Fibroblast of peridontal ligament (primary cell): ENCODE data around the gene FNIP2.
"Not testable (repeated sequence)": the region's sequence is repeated elsewhere in the genome, so short reads cannot be mapped to it uniquely, and the experiment has no call there.

Experiments
- DNase-seq: peaks from one replicate; pipeline ENCODE4 v3.0.0-alpha.2; 2010; ENCODE audit errors: extremely low read depth

Gene FNIP2

DNA sequence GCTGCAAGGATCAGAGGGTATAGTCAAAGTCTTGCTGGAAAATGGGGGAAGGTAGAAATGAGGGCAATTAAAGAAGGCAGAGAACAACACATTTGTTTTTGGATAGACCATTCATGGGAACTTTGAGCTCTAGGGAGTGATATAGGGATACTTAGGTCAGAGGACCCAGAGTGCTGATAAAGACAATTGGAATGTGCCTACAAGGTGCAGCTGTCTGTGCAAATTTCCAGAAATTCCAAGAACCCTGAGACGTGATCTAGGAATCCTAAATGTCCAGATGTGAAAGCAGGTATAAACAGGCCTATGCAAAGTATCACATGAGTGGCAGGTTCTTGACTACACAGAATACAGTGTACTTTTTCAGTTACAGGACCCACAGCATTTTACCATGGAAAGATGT lies 24.2 kb downstream of the FNIP2 start:
- DNase-seq = no peak

DNA sequence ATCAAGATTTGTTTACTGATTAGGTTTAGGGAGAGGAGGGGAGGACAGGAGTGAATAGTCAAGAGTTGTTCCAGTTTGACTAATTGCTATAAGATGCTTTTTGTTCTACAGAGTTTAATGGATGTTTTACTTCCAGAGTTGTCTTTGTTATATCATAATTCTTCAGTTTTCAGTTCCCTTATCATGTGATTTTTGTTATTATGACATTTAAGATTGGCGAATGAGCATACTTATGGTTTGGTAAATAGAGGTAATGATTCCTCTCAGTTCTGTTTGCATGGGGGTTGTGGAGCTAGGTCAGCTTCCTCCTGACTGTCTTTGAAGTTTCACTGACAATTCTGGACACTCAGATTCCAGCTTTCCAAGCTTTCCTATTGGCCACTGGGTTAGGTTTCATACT lies 24.6 kb downstream of the FNIP2 start:
- DNase-seq = not testable (repeated sequence)

DNA sequence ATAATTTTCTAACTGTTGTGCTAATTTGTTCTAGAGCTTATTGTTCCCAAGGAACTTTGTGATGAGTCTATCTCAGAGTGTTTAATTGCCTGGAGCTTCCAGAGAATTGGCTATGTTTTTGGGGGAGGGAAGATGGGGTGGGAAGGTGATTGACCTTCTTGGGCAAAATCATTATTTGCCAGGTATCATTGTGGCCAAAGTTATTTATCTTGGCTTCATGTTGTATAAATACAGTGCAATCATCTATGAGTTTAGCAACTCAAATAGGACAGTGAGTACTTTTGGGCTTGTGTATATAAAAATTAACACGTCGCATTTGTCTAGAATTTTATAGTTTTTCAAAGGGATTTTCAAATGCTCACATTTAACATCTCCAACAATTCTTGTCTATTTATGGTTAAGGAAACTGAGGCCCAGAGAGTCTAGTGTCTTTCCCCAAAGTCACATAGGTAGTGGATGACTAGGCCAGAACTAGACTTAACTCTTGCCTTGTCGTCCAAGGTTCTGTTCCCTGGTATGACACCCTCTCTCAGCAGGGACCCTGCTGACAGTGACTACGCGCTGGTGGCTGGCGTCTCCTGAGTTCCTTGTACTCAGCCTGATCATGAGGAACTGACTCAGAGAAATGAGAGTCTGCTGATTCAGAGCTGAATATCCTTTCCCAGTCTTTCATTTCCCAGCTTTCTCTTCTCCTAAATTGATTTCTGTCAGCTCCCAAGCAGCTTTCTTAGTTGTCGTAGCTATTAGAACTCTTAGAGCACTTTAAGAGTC lies 27.7 kb downstream of the FNIP2 start:
- DNase-seq = peak; percentile 43

DNA sequence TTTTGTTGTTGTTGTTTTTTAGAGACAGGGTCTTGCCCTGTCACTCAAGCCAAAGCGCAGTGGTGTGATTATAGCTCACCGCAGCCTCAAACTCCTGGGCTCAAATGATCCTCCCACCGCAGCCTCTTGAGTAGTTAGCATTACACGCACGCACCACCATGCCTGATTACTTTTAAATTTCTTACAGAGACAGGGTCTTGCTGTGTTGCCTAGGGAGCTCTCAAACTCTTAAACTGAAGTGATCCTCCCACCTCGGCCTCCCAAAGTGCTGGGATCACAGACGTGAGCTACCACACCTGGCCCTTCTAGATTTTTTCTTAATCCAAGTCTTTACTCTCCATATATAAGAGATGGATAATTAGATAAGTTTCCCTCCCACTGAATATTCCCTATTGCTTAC lies 29.2 kb downstream of the FNIP2 start:
- DNase-seq = no peak

DNA sequence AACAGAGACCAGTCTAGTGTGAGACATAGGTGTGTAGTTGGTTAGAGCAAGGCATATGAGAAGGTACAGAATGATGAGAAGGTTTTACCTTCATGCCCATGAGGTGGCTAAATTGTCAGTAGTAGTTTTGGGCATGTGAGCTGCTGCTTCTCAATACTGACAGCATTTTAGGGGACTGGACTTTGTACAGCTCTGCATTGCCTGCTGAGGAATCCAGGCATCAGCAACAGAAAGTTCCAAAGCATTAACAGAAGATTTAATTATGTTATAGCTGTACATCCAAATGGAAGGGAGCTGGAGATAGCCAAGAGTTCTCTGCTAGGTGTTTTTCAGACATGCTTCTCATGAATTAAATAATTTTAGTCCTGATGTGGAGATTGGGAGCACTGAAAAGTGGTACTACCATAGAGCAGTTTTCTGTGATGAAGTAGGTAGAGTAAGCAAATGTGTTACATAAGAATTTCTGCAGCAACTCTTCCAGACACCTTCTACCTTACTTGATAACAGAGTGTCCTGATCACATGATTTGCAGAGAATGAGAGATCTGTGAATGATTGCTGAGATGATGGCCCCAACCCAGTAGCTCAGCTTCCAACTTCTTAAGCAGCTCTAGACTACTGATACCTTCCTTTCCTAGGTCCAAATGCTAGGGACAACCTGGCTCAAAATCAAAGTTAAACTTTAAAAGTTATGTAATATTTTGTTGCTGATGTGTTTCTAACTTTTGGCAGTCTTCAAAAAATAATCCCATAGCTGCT lies 30.4 kb downstream of the FNIP2 start:
- no peak for DNase-seq

DNA sequence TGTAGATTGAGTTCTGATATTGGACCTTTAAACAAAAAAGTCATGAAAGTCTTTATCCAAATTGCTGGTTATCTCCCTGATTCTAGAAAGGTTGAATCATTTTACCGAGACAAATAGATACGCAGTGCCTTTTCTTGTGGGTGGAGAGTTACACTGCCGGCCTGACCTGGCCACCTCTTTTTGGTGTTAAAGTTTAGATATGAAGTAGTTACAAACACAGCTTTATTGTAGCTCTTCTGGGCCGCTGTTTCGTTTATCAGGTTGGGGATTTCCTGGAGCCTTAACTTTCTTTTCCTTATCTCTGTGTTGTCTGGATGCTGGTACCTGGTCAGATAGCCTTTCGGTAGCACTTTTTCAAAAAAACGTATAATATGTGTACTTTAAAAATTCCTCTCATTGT lies 31.0 kb downstream of the FNIP2 start:
- no peak for DNase-seq

DNA sequence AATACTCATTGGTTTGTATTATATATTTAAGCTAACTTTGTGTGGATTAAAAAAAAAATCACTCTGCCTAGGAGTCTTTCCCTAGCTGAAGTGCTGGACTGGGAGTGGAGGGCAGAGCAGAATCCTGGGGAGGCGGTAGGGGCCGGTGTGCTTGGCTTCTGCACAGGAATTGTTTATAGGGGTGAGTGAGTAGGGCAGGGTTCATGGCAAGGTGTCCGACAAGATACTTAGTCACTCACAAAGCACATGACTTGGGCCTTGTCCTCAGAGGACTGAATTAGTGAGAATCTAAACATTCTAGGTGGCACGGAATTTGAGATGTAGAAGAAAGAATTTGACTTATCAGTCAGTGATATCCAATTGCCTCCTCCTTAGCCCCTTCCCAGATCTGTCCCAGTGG lies 32.2 kb downstream of the FNIP2 start:
- DNase-seq = no peak

DNA sequence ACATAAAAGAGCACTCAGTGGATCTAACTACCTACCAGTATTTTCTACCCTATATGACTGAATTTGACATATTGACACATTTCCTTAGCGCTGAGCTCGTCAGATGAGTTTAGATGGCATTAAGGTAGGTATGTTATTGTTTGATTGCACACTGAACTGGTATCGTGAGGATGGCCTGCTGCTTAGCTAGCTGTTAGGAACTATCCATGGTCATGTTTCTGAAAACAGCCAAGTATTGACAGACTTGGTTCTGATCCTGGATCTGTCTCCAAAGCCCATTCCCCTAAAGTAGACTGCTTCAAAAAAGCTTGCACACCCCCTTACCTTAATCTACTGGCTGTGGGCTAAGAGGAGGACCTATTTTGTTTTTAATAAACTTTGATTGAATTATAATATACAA lies 32.9 kb downstream of the FNIP2 start:
- no peak for DNase-seq

DNA sequence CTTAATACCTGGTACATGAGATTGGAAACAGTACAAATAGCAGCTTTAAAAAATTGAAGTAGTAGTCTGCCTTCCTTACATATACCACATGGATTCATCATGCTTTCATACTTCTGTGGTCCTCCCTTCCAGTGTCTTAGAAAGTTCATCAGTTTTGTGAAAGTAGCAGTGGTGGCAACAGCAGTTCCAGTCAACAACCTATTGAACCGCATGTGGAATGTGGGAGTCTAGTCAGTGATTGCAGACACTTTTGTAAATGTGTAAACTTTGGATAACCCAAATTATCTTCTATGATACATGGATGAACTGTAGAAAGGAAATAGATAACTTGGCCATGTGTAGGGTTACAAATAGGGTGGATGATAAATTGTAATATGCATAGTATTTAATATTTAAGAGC lies 34.1 kb downstream of the FNIP2 start:
- DNase-seq = no peak

DNA sequence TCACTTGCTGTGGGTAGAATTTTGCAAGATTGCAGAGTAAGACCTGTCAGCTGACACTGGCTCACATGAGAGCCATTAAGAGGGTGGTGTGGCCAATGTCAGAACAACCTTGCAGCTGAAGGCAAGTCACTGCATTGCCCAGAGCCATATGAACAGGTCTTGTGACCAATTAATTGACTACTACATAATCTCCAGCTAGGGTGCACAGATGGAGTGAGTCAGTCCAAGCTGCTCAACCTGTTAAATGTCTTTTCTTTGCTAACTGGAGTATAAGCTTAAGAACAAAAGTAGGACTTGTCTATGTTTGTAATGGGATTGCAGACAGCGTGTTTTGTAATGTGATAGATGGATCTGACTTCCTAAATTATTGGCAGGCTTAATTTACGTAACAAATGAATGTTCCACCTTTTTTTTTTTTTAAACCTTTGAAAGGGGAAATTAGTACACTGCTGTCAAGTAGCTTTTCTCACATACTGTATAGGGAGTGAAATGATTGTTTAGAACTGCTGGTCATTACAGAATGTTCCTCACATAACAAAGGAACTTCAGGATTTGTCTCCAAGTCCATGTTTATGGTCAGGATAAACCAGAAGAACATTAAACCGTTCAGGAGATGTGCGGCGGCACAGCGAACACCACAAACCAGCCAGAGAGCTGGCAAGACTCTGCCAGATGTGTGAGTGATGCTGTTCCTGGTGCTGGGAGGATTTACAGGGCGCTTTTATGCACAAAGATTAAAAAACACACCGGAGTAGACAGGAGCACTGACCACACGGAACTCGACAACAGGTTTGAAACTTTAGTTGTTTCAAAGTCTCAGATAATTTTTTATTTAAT lies 37.0 kb downstream of the FNIP2 start:
- DNase-seq = no peak

DNA sequence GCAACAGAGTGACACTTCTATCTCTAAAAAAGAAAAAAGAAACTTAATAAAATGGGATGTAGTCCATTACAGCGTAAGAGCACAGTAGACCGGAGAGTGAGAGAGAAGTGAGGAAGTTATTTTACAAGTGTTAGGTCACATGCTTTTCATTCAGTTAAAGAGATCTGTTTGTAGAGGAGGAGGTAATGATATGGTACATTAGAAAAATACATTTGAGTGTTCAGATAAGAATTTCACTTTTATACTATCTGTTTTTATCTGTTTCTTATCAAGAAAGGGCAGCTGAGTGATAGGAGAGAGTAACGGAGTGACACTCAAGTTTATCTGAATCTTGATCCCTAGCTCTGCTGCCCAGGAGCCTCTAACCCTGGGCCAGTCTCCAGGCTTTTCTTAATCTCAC lies 38.9 kb downstream of the FNIP2 start:
- DNase-seq = no peak

DNA sequence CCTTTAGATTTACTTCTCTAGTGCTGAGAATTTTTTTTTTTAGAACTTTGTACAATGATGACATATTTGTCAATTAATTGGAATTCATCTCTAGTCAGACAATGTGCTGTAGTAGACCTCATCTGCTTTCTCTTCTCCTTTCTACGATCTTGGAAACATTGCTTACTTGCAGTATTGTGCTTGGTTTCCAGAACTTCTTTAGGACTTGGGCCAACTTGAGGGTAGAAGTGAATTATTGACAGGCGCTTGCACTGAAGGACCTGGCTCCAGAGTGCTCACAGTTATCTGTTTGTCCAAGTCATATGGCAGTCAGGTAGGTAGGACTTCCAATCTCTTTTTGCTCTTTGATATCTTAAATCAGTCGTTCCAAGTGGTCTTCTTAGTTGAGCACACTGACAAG lies 39.6 kb downstream of the FNIP2 start:
- DNase-seq = no peak

DNA sequence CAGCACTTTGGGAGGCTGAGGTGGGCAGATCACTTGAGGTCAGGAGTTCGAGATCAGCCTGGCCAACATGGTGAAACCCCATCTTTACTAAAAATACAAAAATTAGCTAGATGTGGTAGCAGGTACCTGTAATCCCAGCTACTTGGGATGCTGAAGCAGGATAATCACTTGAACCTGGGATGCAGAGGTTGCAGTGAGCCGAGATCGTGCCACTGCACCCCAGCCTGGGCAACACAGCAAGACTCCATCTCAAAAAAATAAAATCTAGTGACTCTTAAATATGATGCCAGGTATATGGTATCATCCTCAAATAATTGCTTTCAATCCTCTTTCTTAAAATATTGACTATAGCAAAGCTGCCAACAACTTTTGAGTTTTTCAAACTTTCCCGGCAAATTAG lies 40.4 kb downstream of the FNIP2 start:
- not testable (repeated sequence) for DNase-seq

DNA sequence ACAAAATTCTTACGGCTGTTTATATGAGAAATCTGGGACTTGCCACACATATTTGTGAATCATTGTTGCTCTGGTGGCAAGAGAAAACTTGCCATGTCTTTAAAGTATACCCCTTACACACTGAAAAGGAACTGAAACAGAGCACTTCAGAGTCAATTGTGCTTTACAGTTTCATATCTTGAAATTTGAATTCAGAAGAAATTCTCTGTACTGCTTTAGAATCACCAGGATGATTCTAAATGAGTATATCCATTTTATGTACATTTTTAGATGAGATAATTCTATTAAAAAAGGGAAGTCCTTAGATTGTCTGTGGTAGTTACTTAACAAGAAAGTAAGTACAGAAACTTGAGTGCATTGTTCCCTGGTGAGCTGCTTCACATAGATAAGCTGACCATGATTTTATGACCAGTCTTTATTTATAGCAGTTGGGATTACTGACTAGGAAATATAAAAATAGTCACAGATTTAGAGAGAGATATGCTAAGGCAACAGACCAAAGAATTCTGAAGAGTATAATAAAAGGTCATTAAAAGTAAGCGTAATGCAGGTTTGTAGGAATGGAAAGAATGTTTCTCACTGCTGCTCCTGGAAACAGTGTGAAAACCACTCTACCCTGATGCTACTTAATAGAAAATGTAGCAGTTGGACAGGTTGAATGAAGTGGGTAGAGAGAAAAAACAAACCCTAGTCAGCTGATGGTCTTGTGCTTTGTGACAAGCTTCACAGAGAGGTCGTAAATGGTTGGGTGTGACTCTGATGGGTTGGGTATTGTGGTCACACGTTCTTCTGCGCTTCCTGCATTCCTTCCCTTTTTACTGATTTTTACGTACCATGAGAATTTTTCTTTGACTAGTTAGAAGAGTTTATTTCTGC lies 41.0 kb downstream of the FNIP2 start:
- peak; percentile 64 for DNase-seq

DNA sequence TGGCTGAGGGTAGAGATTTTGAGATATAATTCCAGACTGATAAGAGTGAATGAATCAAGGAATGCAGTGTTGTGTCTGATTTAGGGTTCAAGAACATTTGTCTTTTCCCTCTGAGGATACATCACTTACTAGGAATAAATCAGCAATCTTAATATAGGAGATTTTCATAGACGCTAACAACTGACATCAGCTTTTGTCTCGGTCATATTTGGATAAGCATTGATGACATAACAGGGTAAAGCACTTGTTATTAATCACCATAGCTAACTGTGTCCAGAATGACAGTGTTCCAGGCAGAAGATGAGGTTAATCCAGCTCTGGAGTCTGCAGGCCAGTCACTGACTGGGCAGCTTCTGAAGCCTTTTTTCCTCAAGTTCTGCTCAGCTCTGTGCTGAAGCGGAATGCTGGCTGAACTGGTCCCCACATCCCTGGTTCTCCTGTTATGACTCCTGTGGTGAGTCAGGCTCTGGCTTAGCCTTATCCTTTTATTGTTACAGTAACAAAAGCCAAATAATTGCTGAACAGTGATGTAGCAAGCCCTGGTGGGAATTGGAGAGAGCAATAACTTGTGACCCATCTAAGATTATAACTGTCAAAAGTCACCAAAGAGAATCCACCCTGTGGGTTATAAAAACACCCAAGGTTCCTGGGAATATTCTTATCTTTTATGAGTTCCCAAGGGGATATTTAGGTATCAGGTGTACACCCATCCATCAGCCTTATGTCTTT lies 41.8 kb downstream of the FNIP2 start:
- peak; percentile 96 for DNase-seq

DNA sequence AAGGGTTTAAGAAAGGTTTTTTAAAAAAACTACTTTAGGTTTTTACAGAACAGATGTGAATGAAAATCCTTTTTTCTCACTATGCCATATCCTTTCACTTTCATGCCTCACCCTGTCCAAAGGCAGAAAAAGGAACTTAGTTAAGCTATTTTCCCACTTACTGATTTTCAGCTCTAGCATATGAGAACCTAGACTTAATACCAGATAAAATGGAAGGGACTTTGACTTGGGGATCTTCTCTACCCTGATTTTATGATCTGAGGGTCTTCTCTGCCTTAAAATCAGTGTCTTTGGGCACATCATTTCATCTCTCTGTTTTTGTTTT lies 42.4 kb downstream of the FNIP2 start:
- no peak for DNase-seq

DNA sequence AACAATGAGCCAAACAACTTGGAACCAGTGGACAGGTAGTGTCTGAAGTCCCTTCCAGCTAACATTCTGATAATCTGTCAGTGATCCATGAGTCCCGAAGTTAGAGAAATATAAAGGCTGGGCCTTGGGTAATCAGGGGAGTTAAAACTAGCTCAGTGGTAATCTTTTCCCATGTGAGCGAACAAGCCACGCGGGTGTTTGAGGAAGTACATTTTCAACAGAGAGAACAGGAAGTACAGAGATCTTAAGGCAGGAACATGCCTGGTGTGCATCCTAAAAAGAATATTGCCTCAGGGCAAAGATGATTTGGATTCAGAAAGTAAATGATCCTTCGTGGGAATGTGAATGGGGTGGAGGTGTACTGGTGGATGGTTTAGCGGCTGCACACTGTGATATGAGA lies 42.9 kb downstream of the FNIP2 start:
- no peak for DNase-seq

DNA sequence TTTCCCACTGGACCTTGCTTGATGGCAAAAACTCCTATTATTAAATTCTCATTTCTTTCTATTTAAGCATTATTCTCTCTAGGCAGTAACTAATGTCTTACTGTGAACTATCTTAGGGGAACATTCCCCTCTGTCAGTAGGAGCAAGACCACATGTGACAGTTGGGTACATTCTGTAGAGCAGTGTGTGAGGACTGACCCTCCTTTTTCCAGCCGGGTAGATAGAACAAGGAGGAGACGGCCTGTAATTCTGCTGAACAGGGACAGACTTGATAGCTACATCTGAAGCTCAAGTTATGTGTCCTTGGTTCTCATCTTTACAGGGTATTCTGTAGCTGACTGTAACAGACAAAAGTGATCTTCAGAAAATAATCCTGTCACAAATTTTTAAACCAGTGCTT lies 43.3 kb downstream of the FNIP2 start:
- no peak for DNase-seq

DNA sequence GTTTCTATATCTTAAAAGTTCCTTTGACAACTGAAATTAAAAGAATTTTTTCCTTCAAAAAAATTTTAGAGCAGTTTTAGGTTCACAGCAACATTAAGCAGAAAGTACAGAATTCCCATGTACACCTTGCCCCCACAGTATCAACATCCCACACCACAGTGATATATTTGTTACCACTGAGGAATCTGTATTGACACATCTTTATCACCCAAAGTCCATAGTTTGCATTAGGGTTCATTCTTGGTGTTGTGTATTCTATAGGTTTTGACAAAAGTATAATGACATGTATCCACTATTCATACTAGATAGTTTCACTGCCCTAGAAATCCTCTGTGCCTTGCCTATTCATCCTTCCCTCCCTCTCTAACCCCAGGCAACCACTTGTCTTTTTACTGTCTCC lies 43.7 kb downstream of the FNIP2 start:
- no peak for DNase-seq

DNA sequence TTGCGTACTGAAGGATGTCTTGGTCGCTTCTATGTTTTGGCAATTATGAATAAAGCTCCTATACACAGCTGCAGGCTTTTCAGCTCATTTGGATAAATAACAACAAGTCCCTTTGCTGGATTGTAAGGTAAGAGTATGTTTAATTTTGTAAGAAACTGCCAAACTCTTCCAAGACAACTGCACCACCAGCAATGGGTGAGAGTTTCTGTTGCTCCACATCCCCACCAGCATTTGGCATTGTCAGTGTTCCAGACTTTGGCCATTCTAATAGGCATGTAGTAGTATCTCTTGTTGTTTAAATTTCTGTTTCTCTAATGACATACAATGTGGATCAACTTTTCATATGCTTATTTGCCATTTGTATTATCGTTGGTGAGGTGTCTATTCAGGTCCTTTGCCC lies 44.3 kb downstream of the FNIP2 start:
- no peak for DNase-seq

DNA sequence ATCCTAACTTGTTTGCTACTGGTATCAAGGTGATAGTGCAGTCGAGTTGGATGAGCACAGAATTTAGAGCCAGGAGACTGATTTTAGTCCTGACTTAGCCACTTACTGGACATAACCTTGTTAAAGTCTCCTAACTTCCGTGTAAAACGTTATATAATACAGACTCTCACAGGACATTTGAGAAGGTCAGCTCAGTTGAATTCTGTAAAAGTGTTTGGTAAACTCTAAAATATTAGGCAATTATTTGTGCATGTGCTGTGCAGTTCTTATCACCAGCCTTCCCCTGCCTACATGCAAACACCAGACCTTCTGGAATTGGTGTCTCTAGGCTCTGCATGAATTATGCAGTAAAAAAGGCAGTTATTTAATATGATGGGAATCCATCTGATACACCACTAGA lies 45.4 kb downstream of the FNIP2 start:
- no peak for DNase-seq
